ENCODE measurements around the gene CD82. TPM values are rescaled to one million over a fixed set of nuclear protein-coding genes. Genes with fewer than 3 reads are reported as not detected.

CD82 gene
- total and polyA plus RNA-seq, 2 donors (not counting 1 experiment from before 2014, with no cell fraction given), result 192 to 438 TPM

GRCh38 chr11:44654057-44654456 is 88.6 kb downstream of the CD82 start:
- Histone ChIP-seq H2AFZ (ENCODE audit: insufficient read depth, low read depth, low read length, poor library complexity, severe bottlenecking) (no peak overlapping the region), H3K4me3 (ENCODE audit: control extremely low read depth in 1 of 5, extremely low read depth in 1 of 5, insufficient read depth in 1 of 5, low read depth in 2 of 5, low read length in 4 of 5) (no peak overlapping the region), H3K9ac (ENCODE audit: low read length) (no peak overlapping the region), H3K4me1 (ENCODE audit: control insufficient read depth in 2 of 2, insufficient read depth in 2 of 2, low read length in 2 of 2) (peaks cover 10% of the 10 kb centered on the region in 2 donors), H3K9me3 (ENCODE audit: control extremely low read depth in 1 of 3, control insufficient read depth in 2 of 3, insufficient read depth in 1 of 3, low read length in 2 of 3) (peaks cover 0 to 6% (median 0%) of the 10 kb centered on the region in 3 donors), H3K27me3 (replicated peaks in 1 of 4; ENCODE audit: control extremely low read depth in 1 of 4, control insufficient read depth in 3 of 4, insufficient read depth in 4 of 4, low read length in 3 of 4) (peaks cover 0 to 13% (median 0%) of the 10 kb centered on the region in 4 experiments), H3K27ac (ENCODE audit: low read length in 2 of 2) (no peak overlapping the region), H3K79me2 (ENCODE audit: control insufficient read depth, insufficient read depth, low read length) (no peaks in the 10 kb centered on the region), H3K36me3 (replicated peaks in 1 of 2; ENCODE audit: control extremely low read depth in 1 of 2, control insufficient read depth in 1 of 2, extremely low read depth in 1 of 2, insufficient read depth in 2 of 2, low read length in 1 of 2) (no peaks in the 10 kb centered on the region), H4K20me1 (ENCODE audit: control insufficient read depth, insufficient read depth, low read length, poor library complexity, severe bottlenecking) (no peaks in the 10 kb centered on the region), H3K4me2 (replicated peaks; ENCODE audit: low read depth, low read length, poor library complexity, severe bottlenecking) (no peak overlapping the region)
- CTCF ChIA-PET, result no interaction called here
- H3K27me3 Mint-ChIP-seq, result peaks cover 18% of the 10 kb centered on the region
- 99% methylated on average over 9 of the region's 9 CpGs for WGBS (ENCODE audit: insufficient coverage)
- ATAC-seq (ENCODE audit: low read depth) (no peak), DNase-seq (no peak)
- H3K4me1 Mint-ChIP-seq, result peaks cover 12% of the 10 kb centered on the region
- H3K9me3 Mint-ChIP-seq (ENCODE audit: insufficient read depth), result no peaks in the 10 kb centered on the region
- no peak overlapping the region for H3K4me3 Mint-ChIP-seq
- no peak for TF ChIP-seq EZH2 (IDR thresholded peaks at IDR 0.05; ENCODE audit: borderline replicate concordance, insufficient read depth, low read depth, low read length, poor library complexity, severe bottlenecking)
- TF ChIP-seq, protein P1, sequence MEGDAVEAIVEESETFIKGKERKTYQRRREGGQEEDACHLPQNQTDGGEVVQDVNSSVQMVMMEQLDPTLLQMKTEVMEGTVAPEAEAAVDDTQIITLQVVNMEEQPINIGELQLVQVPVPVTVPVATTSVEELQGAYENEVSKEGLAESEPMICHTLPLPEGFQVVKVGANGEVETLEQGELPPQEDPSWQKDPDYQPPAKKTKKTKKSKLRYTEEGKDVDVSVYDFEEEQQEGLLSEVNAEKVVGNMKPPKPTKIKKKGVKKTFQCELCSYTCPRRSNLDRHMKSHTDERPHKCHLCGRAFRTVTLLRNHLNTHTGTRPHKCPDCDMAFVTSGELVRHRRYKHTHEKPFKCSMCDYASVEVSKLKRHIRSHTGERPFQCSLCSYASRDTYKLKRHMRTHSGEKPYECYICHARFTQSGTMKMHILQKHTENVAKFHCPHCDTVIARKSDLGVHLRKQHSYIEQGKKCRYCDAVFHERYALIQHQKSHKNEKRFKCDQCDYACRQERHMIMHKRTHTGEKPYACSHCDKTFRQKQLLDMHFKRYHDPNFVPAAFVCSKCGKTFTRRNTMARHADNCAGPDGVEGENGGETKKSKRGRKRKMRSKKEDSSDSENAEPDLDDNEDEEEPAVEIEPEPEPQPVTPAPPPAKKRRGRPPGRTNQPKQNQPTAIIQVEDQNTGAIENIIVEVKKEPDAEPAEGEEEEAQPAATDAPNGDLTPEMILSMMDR (IDR thresholded peaks at IDR 0.05), result no peak
- POLR2A ChIA-PET, result no interaction called here
- H3K27ac Mint-ChIP-seq, result no peak overlapping the region
- intact Hi-C loops (cut with micrococcal nuclease), result no loop called here

DNA sequence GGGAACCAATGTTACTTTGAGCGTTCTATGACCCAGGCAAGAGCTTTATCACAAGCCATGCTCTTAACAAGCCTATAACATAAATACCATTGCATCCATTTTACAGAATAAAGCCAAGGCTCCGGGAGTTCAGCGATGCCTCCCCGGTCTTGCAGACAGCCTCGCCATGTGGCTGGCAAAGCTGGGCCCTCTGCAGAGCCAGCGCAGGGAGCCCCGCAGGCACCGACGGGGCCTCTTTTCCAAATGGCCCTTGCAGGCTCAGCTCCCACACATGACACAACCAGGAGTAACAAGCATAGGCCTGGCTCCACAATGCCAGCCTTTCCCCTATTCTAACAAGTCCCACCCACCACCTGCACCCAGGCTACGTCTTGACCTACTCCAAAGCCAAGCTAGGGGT is 89.1 kb downstream of the CD82 start:
- CTCF ChIA-PET, result no interaction called here
- H3K27me3 ChIP-seq (replicated peaks in 1 of 4; ENCODE audit: control extremely low read depth in 1 of 4, control insufficient read depth in 3 of 4, insufficient read depth in 4 of 4, low read length in 3 of 4), result peaks cover 0 to 13% (median 0%) of the 10 kb centered on the region in 4 experiments
- WGBS (ENCODE audit: insufficient coverage), result 94% methylated on average over 10 of the region's 10 CpGs
- TF ChIP-seq, protein P1 (IDR thresholded peaks at IDR 0.05), result no peak
- no peak for TF ChIP-seq EZH2 (IDR thresholded peaks at IDR 0.05; ENCODE audit: borderline replicate concordance, insufficient read depth, low read depth, low read length, poor library complexity, severe bottlenecking)
- H4K20me1 ChIP-seq (ENCODE audit: control insufficient read depth, insufficient read depth, low read length, poor library complexity, severe bottlenecking), result no peaks in the 10 kb centered on the region
- no peak overlapping the region for H3K4me3 ChIP-seq (ENCODE audit: control extremely low read depth in 1 of 5, extremely low read depth in 1 of 5, insufficient read depth in 1 of 5, low read depth in 2 of 5, low read length in 4 of 5)
- no peak overlapping the region for H2AFZ ChIP-seq (ENCODE audit: insufficient read depth, low read depth, low read length, poor library complexity, severe bottlenecking)
- H3K4me1 ChIP-seq (ENCODE audit: control insufficient read depth in 2 of 2, insufficient read depth in 2 of 2, low read length in 2 of 2), result peaks cover 10% of the 10 kb centered on the region in 2 donors
- intact Hi-C loops (cut with micrococcal nuclease), result no loop called here
- no peaks in the 10 kb centered on the region for H3K79me2 ChIP-seq (ENCODE audit: control insufficient read depth, insufficient read depth, low read length)
- H3K9me3 ChIP-seq (ENCODE audit: control extremely low read depth in 1 of 3, control insufficient read depth in 2 of 3, insufficient read depth in 1 of 3, low read length in 2 of 3), result peaks cover 0 to 7% (median 0%) of the 10 kb centered on the region in 3 donors
- DNase-seq, result no peak
- Mint-ChIP-seq H3K4me1 (peaks cover 12% of the 10 kb centered on the region), H3K9me3 (ENCODE audit: insufficient read depth) (no peaks in the 10 kb centered on the region), H3K27me3 (peaks cover 15% of the 10 kb centered on the region), H3K4me3 (no peak overlapping the region), H3K27ac (no peak overlapping the region)
- no peaks in the 10 kb centered on the region for H3K36me3 ChIP-seq (replicated peaks in 1 of 2; ENCODE audit: control extremely low read depth in 1 of 2, control insufficient read depth in 1 of 2, extremely low read depth in 1 of 2, insufficient read depth in 2 of 2, low read length in 1 of 2)
- no peak overlapping the region for H3K4me2 ChIP-seq (replicated peaks; ENCODE audit: low read depth, low read length, poor library complexity, severe bottlenecking)
- ATAC-seq (ENCODE audit: low read depth), result no peak
- POLR2A ChIA-PET, result no interaction called here
- no peak overlapping the region for H3K9ac ChIP-seq (ENCODE audit: low read length)
- H3K27ac ChIP-seq (ENCODE audit: low read length in 2 of 2), result no peak overlapping the region
